Peyer's patch (tissue), 4 donors: ENCODE data around the gene CERS6. TPM values are rescaled to one million over a fixed set of nuclear protein-coding genes. Genes with fewer than 3 reads are reported as not detected.
A peak's percentile ranks its signal among the peaks of the same experiment; 100 is the strongest.

Experiments used
- DNase-seq, 3 donors: peaks; one replicate each; pipeline ENCODE4 v3.0.0-alpha.2; 2017 to 2019
- H3K27ac ChIP-seq, 4 donors: fragments of 200-600 bp; sonication (generic); one replicate each; pipeline ENCODE4 v1.5.1; 2016 to 2019
- H3K27me3 ChIP-seq, 2 donors: fragments of 200-600 bp; sonication (generic); one replicate each; pipeline ENCODE4 v1.5.1; 2019
- H3K36me3 ChIP-seq, 3 donors: fragments of 200-600 bp; sonication (generic); one replicate each; pipeline ENCODE4 v1.5.1; 2016 to 2019
- H3K4me1 ChIP-seq, 4 donors: fragments of 200-600 bp; sonication (generic); one replicate each; pipeline ENCODE4 v1.5.1; 2016 to 2019
- H3K4me3 ChIP-seq, 4 donors: fragments of 200-600 bp; sonication (generic); 1 replicate in 3 of 4; 2 replicates in 1 of 4; pipeline ENCODE4 v1.5.1; 2016 to 2019; ENCODE audit warnings: mild to moderate bottlenecking in 1 of 4
- H3K9me3 ChIP-seq, 4 donors: fragments of 200-600 bp; sonication (generic); one replicate each; pipeline ENCODE4 v1.5.1; 2016 to 2019; ENCODE audit warnings: mild to moderate bottlenecking in 1 of 4
- POLR2A ChIP-seq, 2 donors: fragments of 450-650 bp; IDR thresholded peaks; one replicate each; pipeline ENCODE4 v1.5.1; 2017; ENCODE audit warnings: antibody characterized with exemption in 2 of 2, mild to moderate bottlenecking in 2 of 2, moderate library complexity in 2 of 2
- total RNA-seq, 4 donors: library from RNA; depleted of rRNA; stranded (reverse); fragments of >200 nt; gene quantifications; one replicate each; pipeline ENCODE4 v1.1.0, GENCODE V29; 2016
- TF ChIP-seq, protein P1 (sequence below), 6 experiments: fragments of 450-650 bp in 4 of 6; fragments of 200-600 bp in 2 of 6; sonication (generic) in 1 of 6; IDR thresholded peaks; one replicate each; pipeline ENCODE4 v1.5.1; 2017 to 2019; ENCODE audit warnings: antibody characterized with exemption in 6 of 6, mild to moderate bottlenecking in 3 of 6, moderate library complexity in 1 of 6

CERS6 gene
- total RNA-seq, 4 donors from 2014 or later: 28.1 to 110 (median 96.7) TPM

DNA sequence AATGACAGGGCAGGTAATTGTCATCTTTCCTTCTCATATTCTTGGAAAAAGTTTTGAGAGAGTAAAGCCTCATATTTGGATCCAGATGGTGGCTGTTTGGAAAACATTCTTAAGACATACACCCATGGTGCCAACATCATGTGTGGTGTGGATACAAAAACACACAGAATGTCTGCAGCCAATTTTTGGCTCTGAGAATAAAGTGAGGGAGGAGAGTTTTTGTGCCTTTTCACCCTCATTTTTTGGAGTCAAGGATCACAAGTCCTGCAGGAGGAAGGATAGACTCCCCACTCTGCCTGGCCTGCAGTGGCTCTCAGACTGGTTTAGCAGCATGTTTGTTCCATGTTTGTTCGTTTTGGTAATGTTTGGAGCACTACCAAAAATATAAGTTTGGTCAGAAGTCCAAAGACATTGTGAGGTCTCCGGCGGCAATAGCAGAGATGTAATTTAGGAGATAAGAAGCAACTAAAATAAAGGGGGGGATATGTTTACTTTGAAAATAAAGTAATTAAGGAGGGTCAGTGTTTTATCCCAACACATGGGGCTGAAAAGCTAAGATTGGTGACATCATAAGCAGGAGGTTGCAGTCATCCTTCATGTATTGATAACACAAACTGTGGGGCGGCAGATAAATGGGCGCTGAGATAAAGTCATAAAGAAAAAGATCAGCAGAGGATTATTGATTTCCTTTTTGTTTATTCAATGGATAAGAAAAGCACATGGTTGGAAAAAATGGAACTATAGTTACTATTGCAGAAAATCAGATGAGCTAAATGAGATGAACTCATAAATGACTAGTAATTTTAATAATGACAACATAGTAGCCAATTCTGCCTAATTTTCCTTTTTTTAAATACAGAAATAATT lies 347.0 kb downstream of the CERS6 start:
- Histone ChIP-seq H3K4me3 (peak overlapping the region in 3 of 4 donors; percentile 15 to 51 (median 47)), H3K4me1 (peaks cover 0 to 13% (median 0%) of the 10 kb centered on the region in 4 donors), H3K27ac (peak overlapping the region in 3 of 4 donors; percentile 71 to 91 (median 82)), H3K9me3 (no peaks in the 10 kb centered on the region), H3K36me3 (no peaks in the 10 kb centered on the region), H3K27me3 (no peaks in the 10 kb centered on the region)
- TF ChIP-seq, protein P1, sequence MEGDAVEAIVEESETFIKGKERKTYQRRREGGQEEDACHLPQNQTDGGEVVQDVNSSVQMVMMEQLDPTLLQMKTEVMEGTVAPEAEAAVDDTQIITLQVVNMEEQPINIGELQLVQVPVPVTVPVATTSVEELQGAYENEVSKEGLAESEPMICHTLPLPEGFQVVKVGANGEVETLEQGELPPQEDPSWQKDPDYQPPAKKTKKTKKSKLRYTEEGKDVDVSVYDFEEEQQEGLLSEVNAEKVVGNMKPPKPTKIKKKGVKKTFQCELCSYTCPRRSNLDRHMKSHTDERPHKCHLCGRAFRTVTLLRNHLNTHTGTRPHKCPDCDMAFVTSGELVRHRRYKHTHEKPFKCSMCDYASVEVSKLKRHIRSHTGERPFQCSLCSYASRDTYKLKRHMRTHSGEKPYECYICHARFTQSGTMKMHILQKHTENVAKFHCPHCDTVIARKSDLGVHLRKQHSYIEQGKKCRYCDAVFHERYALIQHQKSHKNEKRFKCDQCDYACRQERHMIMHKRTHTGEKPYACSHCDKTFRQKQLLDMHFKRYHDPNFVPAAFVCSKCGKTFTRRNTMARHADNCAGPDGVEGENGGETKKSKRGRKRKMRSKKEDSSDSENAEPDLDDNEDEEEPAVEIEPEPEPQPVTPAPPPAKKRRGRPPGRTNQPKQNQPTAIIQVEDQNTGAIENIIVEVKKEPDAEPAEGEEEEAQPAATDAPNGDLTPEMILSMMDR (IDR thresholded peaks at IDR 0.05): no peak
- no peak for TF ChIP-seq POLR2A (IDR thresholded peaks at IDR 0.05)
- no peak for DNase-seq

DNA sequence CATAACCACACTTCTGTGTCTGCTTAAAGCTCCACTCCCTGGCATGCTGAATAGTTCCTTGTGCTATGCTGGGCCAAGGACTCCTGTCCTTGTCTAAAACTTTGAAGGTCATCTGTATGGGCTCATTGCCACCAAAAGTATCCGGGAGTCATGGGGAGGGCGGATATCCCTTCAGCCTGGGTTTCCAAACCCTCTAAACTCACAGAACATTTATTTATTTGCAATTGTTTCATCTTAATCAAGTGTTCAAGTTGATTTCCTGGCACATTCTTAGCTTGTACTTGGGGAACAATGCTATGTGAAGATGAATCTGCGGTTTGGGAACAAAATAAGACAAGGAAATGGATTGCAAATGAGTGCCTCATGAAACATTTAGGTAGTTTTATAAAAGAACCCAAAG lies 348.1 kb downstream of the CERS6 start:
- H3K4me3 ChIP-seq: peak overlapping the region in 2 of 4 donors; percentile 47 to 51
- H3K4me1 ChIP-seq: peaks cover 0 to 6% (median 0%) of the 10 kb centered on the region in 4 donors
- no peaks in the 10 kb centered on the region for H3K9me3 ChIP-seq
- H3K27ac ChIP-seq: peak overlapping the region in 1 of 4 donors; percentile 82
- no peaks in the 10 kb centered on the region for H3K36me3 ChIP-seq
- TF ChIP-seq POLR2A (IDR thresholded peaks at IDR 0.05): no peak
- TF ChIP-seq, protein P1 (IDR thresholded peaks at IDR 0.05): no peak
- DNase-seq: no peak
- no peaks in the 10 kb centered on the region for H3K27me3 ChIP-seq

DNA sequence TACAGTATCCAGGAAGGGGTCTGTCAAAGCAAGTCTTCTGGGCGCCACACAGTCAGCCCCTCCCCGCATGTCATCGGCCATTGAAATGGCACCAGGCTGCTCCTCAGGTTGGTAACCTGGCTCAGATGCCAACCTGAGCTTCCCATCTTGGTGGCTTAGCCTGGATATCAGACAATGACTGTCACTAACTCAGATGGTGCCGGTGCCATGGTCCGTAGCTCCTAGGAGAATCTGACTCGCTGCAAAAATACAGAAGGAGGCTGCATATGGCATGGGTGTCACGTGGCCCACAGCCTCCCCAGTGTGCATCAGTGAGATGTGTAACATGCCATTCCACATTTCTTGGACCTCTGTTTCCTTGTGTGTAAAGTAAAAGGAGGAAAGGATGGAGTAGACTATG lies 349.5 kb downstream of the CERS6 start:
- no peaks in the 10 kb centered on the region for H3K27me3 ChIP-seq
- TF ChIP-seq, protein P1 (IDR thresholded peaks at IDR 0.05): no peak
- no peak for TF ChIP-seq POLR2A (IDR thresholded peaks at IDR 0.05)
- no peaks in the 10 kb centered on the region for H3K36me3 ChIP-seq
- DNase-seq: no peak
- no peak overlapping the region for H3K4me3 ChIP-seq
- peaks cover 0 to 4% (median 0%) of the 10 kb centered on the region in 4 donors for H3K4me1 ChIP-seq
- no peak overlapping the region for H3K27ac ChIP-seq
- H3K9me3 ChIP-seq: no peaks in the 10 kb centered on the region

DNA sequence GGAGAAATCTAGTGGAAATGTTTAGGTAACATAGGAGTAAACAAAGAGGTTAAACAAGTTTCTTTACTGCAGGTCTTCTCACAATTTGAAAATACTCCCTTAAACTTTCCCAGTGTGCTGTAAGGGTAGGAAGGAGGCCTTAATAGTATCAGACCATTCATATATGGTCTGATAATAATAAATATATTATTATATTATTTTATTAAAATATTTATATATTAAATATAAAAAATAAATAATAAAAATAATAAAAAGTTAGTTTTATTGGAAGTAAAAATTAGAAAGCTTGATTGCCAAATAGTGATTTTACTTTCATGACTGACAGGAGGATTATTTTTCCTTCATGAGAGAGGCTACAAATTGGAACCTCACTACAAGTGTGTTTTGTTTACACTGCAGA lies 353.5 kb downstream of the CERS6 start:
- Histone ChIP-seq H3K9me3 (no peaks in the 10 kb centered on the region), H3K27ac (no peak overlapping the region), H3K27me3 (no peaks in the 10 kb centered on the region), H3K36me3 (peaks cover 0 to 6% (median 0%) of the 10 kb centered on the region in 3 donors), H3K4me1 (no peaks in the 10 kb centered on the region), H3K4me3 (no peak overlapping the region)
- TF ChIP-seq POLR2A (IDR thresholded peaks at IDR 0.05): no peak
- TF ChIP-seq, protein P1 (IDR thresholded peaks at IDR 0.05): no peak
- DNase-seq: no peak

DNA sequence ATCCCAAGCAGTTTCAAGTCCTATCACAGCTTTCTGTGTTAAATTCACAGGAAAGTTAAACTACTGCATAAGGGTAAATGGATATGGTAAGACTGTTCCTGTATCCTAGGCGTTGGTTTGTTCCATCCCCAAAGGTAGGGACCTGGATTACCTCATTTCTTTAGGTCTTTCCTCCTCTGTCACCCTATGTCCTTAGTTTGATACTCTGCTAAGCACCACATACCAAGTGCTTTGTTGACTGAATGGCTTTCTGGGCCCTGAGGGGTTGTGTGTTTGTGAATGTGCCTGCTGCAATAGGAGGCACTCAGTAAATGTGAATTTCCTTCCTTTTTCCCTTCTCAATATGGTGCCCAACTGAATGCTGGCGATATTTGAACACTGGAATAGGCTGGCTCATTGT lies 354.2 kb downstream of the CERS6 start:
- Histone ChIP-seq H3K4me3 (no peak overlapping the region), H3K27ac (no peak overlapping the region), H3K27me3 (no peaks in the 10 kb centered on the region), H3K4me1 (no peaks in the 10 kb centered on the region), H3K9me3 (no peaks in the 10 kb centered on the region), H3K36me3 (peaks cover 0 to 6% (median 0%) of the 10 kb centered on the region in 3 donors)
- no peak for TF ChIP-seq POLR2A (IDR thresholded peaks at IDR 0.05)
- TF ChIP-seq, protein P1 (IDR thresholded peaks at IDR 0.05): no peak
- no peak for DNase-seq
